ENCODE data around the gene PBXIP1. TPM values are rescaled to one million over a fixed set of nuclear protein-coding genes. Genes with fewer than 3 reads are reported as not detected.

The PBXIP1 gene
- 100 to 1,000 TPM in 2 of 4 donors, 10 to 100 TPM in 2; 52.5 to 120 (median 97.9) TPM for total RNA-seq

DNA sequence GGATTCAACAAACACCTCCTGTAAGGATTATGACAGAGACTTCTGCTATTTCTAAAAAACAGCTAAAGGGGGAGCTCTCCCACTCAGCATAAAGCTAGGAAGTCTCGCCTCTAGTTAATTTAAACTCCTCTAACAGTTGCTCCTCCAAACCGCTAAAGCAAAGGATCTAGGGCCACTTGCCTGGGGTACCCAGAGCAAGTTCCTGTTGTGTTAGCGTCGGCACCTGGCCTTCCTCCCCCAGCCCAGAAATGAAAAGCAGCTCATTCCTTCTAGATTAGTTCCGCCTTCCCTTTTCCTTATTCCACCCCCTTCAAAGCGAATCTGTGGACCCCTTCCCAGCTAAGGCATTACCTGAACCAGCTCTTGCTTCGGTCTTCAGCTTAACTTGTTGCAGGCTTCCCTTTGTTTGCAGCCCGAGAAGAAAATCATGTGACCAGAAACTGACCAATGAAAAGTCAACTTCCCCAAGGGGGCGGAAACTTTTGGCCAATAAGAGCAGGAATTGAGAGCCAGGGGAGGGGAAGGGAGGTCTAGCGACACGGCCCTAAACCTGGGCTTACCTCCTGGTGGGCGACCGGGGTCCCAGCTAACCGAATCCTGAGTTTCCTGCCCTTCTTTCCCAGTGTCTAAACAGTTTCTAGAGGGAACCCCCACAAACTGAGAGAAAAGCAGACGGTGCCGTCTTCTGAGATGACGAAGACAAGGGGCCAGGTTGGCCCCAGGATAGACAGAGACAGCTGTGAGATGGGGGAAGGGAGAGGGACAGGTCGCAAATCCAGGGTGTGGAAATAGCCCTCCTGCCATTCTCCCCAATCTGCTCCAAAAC, at the start of gene PBXIP1:
PBXIP1 (minus strand) TSS at position 382 of the 826 bp plus-strand sequence. CDS start 2,378 bp downstream, outside the sequence.
- Histone ChIP-seq H3K4me3 (peak within 1 kb of the TSS; percentile 48 to 59 (median 56)), H3K36me3 (peaks cover 0 to 33% (median 4%) of the 10 kb centered on the region in 3 donors), H3K27me3 (no peaks in the 10 kb centered on the region), H3K27ac (peak within 1 kb of the TSS; percentile 64 to 84 (median 72)), H3K4me1 (peaks cover 0 to 77% (median 51%) of the 10 kb centered on the region in 4 donors), H3K9me3 (no peaks in the 10 kb centered on the region)
- DNase-seq (ENCODE audit: low spot score in 2 of 2), result peak; percentile 71 to 93
- TF ChIP-seq POLR2A (IDR thresholded peaks at IDR 0.05) (peak in 1 of 2 donors; percentile 51), CTCF (IDR thresholded peaks at IDR 0.05) (peak in 4 of 5 experiments; percentile 13 to 36 (median 24)), EP300 (IDR thresholded peaks at IDR 0.05) (peak; percentile 35 to 57)
- WGBS, 2 donors, result 0 to 1% methylated on average over 18 of the region's 18 CpGs

GRCh38 chr1:155005076-155006011, 49.4 kb upstream of the PBXIP1 start:
- H3K9me3 ChIP-seq, result no peaks in the 10 kb centered on the region
- H3K4me1 ChIP-seq, result peaks cover 0 to 66% (median 57%) of the 10 kb centered on the region in 4 donors
- H3K27me3 ChIP-seq, result no peaks in the 10 kb centered on the region
- peak in 1 of 2 donors; percentile 58 for DNase-seq (ENCODE audit: low spot score in 2 of 2)
- WGBS, 2 donors, result 23 to 31% methylated on average over 14 to 17 of the region's 17 CpGs
- TF ChIP-seq CTCF (IDR thresholded peaks at IDR 0.05) (no peak), POLR2A (IDR thresholded peaks at IDR 0.05) (no peak), EP300 (IDR thresholded peaks at IDR 0.05) (peak; percentile 18 to 40)
- no peaks in the 10 kb centered on the region for H3K36me3 ChIP-seq
- H3K27ac ChIP-seq, result peak overlapping the region; percentile 88 to 99 (median 98)
- H3K4me3 ChIP-seq, result peak overlapping the region in 3 of 4 donors; percentile 58 to 94 (median 85)

- H3K9me3 ChIP-seq, result no peaks in the 10 kb centered on the region
- H3K27ac ChIP-seq, result peak overlapping the region; percentile 88 to 99 (median 98)
- H3K4me1 ChIP-seq, result peaks cover 0 to 66% (median 57%) of the 10 kb centered on the region in 4 donors
- H3K27me3 ChIP-seq, result no peaks in the 10 kb centered on the region
- no peak for DNase-seq (ENCODE audit: low spot score in 2 of 2)
- WGBS, 2 donors, result 29 to 34% methylated on average over 5 of the region's 5 CpGs
- H3K4me3 ChIP-seq, result peak overlapping the region; percentile 58 to 94 (median 78)
- TF ChIP-seq POLR2A (IDR thresholded peaks at IDR 0.05) (no peak), EP300 (IDR thresholded peaks at IDR 0.05) (no peak), CTCF (IDR thresholded peaks at IDR 0.05) (no peak)
- no peaks in the 10 kb centered on the region for H3K36me3 ChIP-seq
Measured at GRCh38 chr1:155004352-155005075, 48.6 kb upstream of the PBXIP1 start.

DNA sequence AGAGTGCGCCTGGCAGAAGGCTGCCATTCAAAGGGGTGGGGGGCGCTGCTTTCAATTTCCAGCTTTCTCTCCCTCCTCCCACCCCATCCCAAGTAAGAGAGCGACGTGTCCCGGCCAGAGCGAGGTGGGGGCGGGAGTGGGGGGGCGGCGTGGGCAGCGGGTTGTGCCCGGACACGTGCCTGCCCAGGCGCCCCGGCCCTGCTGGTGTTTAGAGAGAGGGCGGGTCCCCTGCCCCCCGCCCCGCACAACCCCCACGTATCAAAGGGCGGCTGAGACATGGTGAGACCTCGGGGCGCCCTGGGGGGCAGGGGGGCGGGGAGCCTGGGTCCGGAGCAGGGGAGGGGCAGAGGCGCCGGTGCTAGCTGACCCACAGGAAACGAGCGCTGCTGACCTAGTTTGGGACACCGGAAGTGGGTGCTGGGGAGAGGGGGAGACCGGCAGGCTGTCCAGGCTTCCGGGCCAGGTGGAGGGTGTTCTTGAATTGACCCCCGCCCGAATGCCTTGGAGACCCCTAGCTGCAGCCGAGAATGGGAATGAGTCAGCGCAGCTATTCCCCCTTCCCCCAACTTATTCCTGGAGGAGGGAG, 48.0 kb upstream of the PBXIP1 start:
- Histone ChIP-seq H3K27ac (peak overlapping the region; percentile 88 to 99 (median 98)), H3K36me3 (no peaks in the 10 kb centered on the region), H3K9me3 (no peaks in the 10 kb centered on the region), H3K27me3 (no peaks in the 10 kb centered on the region), H3K4me3 (peak overlapping the region; percentile 58 to 94 (median 78)), H3K4me1 (peaks cover 0 to 66% (median 59%) of the 10 kb centered on the region in 4 donors)
- peak in 1 of 2 donors; percentile 56 for DNase-seq (ENCODE audit: low spot score in 2 of 2)
- TF ChIP-seq CTCF (IDR thresholded peaks at IDR 0.05) (no peak), EP300 (IDR thresholded peaks at IDR 0.05) (peak in 1 of 2 donors; percentile 40), POLR2A (IDR thresholded peaks at IDR 0.05) (peak in 1 of 2 donors; percentile 16)
- WGBS, 2 donors, result 1 to 8% methylated on average over 9 to 21 of the region's 34 CpGs
